Common myeloid progenitor, CD34-positive (primary cell): ENCODE measurements around the gene SDC1.

Experiments used
- CTCF ChIA-PET: fragments of 350-600 bp; sonication (Branson Sonifier 250); formaldehyde crosslinking; loops from one replicate; lab custom pipeline; 2021; ENCODE audit warnings: antibody characterized with exemption; lab: Charles Lee
- POLR2A ChIA-PET: fragments of 350-600 bp; sonication (Branson Sonifier 250); formaldehyde crosslinking; loops from one replicate; lab custom pipeline; 2021; ENCODE audit warnings: antibody characterized with exemption; lab: Charles Lee
- DNase-seq, 3 donors: peaks; one replicate each; pipeline versions ENCODE4 v3.0.0 to v3.0.0-alpha.2; 2013
- H3K27ac ChIP-seq, 2 experiments: 1 replicate in 1 of 2; 2 replicates in 1 of 2; pipeline ENCODE4 v1.7.0; 2013; ENCODE audit warnings: inconsistent platforms in 2 of 2, low read length in 2 of 2, mild to moderate bottlenecking in 2 of 2, low read depth in 1 of 2, moderate library complexity in 1 of 2; ENCODE audit not compliant: severe bottlenecking in 2 of 2, insufficient read depth in 1 of 2, poor library complexity in 1 of 2
- H3K27me3 ChIP-seq, 5 experiments: replicated peaks in 2 of 5; 1 replicate in 3 of 5; 2 replicates in 2 of 5; pipeline versions ENCODE4 v1.6.1 to v1.7.0; 2013; ENCODE audit warnings: low read length in 4 of 5, mild to moderate bottlenecking in 2 of 5, moderate library complexity in 2 of 5, inconsistent platforms in 1 of 5; ENCODE audit not compliant: insufficient read depth in 5 of 5, control insufficient read depth in 4 of 5
- H3K36me3 ChIP-seq, 4 experiments: 1 replicate in 2 of 4; 2 replicates in 2 of 4; pipeline versions ENCODE4 v1.6.1 to v1.7.0; 2013; ENCODE audit warnings: low read length in 3 of 4, control low read depth in 1 of 4, mild to moderate bottlenecking in 1 of 4; ENCODE audit not compliant: control insufficient read depth in 4 of 4, insufficient read depth in 4 of 4
- H3K4me1 ChIP-seq, 4 experiments: 1 replicate in 3 of 4; 2 replicates in 1 of 4; pipeline versions ENCODE4 v1.6.1 to v1.7.1; 2013; ENCODE audit warnings: low read length in 3 of 4, mild to moderate bottlenecking in 3 of 4, control low read depth in 1 of 4, inconsistent platforms in 1 of 4, moderate library complexity in 1 of 4; ENCODE audit not compliant: control insufficient read depth in 4 of 4, insufficient read depth in 4 of 4; ENCODE audit errors: control extremely low read depth in 1 of 4
- H3K4me3 ChIP-seq, 7 experiments: 1 replicate in 4 of 7; 2 replicates in 3 of 7; pipeline versions ENCODE4 v1.5.1 to v1.7.0; 2013; ENCODE audit warnings: mild to moderate bottlenecking in 7 of 7, low read length in 6 of 7, moderate library complexity in 6 of 7, inconsistent platforms in 2 of 7, low read depth in 2 of 7, control low read depth in 1 of 7; ENCODE audit not compliant: insufficient read depth in 4 of 7, control insufficient read depth in 1 of 7; ENCODE audit errors: extremely low read depth in 1 of 7
- H3K9me3 ChIP-seq, 5 experiments: 1 replicate in 4 of 5; 2 replicates in 1 of 5; pipeline versions ENCODE4 v1.6.1 to v1.7.1; 2013; ENCODE audit warnings: low read length in 4 of 5, mild to moderate bottlenecking in 2 of 5, inconsistent platforms in 1 of 5, low read depth in 1 of 5, moderate library complexity in 1 of 5; ENCODE audit not compliant: control insufficient read depth in 4 of 5, insufficient read depth in 2 of 5; ENCODE audit errors: control extremely low read depth in 1 of 5
- WGBS: methylation state at CpG from one replicate; pipeline ENCODE4 v1.1.5; 2013; ENCODE audit not compliant: insufficient coverage; 5-methylcytosine and 5-hydroxymethylcytosine counted together

SDC1 gene

GRCh38 chr2:20168727-20169696 lies 55.9 kb downstream of the SDC1 start:
- Histone ChIP-seq H3K4me1 (peaks cover 0 to 15% (median 11%) of the 10 kb centered on the region in 4 experiments), H3K27me3 (no peaks in the 10 kb centered on the region), H3K9me3 (no peaks in the 10 kb centered on the region), H3K4me3 (no peak overlapping the region), H3K27ac (no peak overlapping the region), H3K36me3 (no peaks in the 10 kb centered on the region)
- ChIA-PET CTCF (interaction anchor here (1.1 kb wide), 2 partner anchors 29 to 157 kb away, joined by 3 read pairs; no protein-coding TSS in a partner anchor), POLR2A (no interaction called here)
- WGBS: 94% methylated on average over 22 of the region's 26 CpGs
- no peak for DNase-seq

GRCh38 chr2:20168048-20168726 lies 56.7 kb downstream of the SDC1 start:
- Histone ChIP-seq H3K4me3 (no peak overlapping the region), H3K36me3 (no peaks in the 10 kb centered on the region), H3K4me1 (peaks cover 0 to 15% (median 11%) of the 10 kb centered on the region in 4 experiments), H3K27me3 (no peaks in the 10 kb centered on the region), H3K9me3 (no peaks in the 10 kb centered on the region), H3K27ac (no peak overlapping the region)
- ChIA-PET POLR2A (no interaction called here), CTCF (interaction anchor here (1.1 kb wide), 1 partner anchor 30 kb away, joined by 3 read pairs; no protein-coding TSS in a partner anchor)
- 98% methylated on average over 16 of the region's 17 CpGs for WGBS
- no peak for DNase-seq

- CTCF ChIA-PET: no interaction called here
- DNase-seq: no peak
- H3K27ac ChIP-seq: no peak overlapping the region
These were observed 57.6 kb downstream of the SDC1 start for GRCh38 chr2:20167356-20167755.

GRCh38 chr2:20165677-20166509 lies 59.0 kb downstream of the SDC1 start:
- CTCF ChIA-PET: no interaction called here
- H3K4me1 ChIP-seq: peaks cover 0 to 15% (median 11%) of the 10 kb centered on the region in 4 experiments
- no peak overlapping the region for H3K4me3 ChIP-seq
- no peak overlapping the region for H3K27ac ChIP-seq
- POLR2A ChIA-PET: no interaction called here
- no peaks in the 10 kb centered on the region for H3K9me3 ChIP-seq
- WGBS: 92% methylated on average over 6 of the region's 9 CpGs
- H3K27me3 ChIP-seq: no peaks in the 10 kb centered on the region
- H3K36me3 ChIP-seq: no peaks in the 10 kb centered on the region
- DNase-seq: peak in 2 of 3 donors; percentile 21 to 41

More at GRCh38 chr2:20167356-20167755, 57.6 kb downstream of the SDC1 start:
- peaks cover 0 to 15% (median 11%) of the 10 kb centered on the region in 4 experiments for H3K4me1 ChIP-seq
- H3K9me3 ChIP-seq: no peaks in the 10 kb centered on the region
- no peaks in the 10 kb centered on the region for H3K27me3 ChIP-seq
- POLR2A ChIA-PET: no interaction called here
- no peak overlapping the region for H3K4me3 ChIP-seq
- H3K36me3 ChIP-seq: no peaks in the 10 kb centered on the region
- 92% methylated on average over 3 of the region's 4 CpGs for WGBS

- no peaks in the 10 kb centered on the region for H3K36me3 ChIP-seq
- peaks cover 0 to 13% (median 11%) of the 10 kb centered on the region in 4 experiments for H3K4me1 ChIP-seq
- no peak overlapping the region for H3K4me3 ChIP-seq
- peak; percentile 13 to 76 (median 55) for DNase-seq
- no peak overlapping the region for H3K27ac ChIP-seq
- H3K9me3 ChIP-seq: no peaks in the 10 kb centered on the region
- WGBS: 100% methylated on average over 2 of the region's 3 CpGs
- ChIA-PET POLR2A (no interaction called here), CTCF (no interaction called here)
- H3K27me3 ChIP-seq: no peaks in the 10 kb centered on the region
These were observed 60.0 kb downstream of the SDC1 start for GRCh38 chr2:20164734-20165478.

GRCh38 chr2:20164061-20164733 lies 60.7 kb downstream of the SDC1 start:
- ChIA-PET POLR2A (no interaction called here), CTCF (no interaction called here)
- Histone ChIP-seq H3K36me3 (no peaks in the 10 kb centered on the region), H3K27ac (no peak overlapping the region), H3K27me3 (no peaks in the 10 kb centered on the region), H3K4me1 (peaks cover 0 to 13% (median 11%) of the 10 kb centered on the region in 4 experiments), H3K4me3 (no peak overlapping the region), H3K9me3 (no peaks in the 10 kb centered on the region)
- peak in 1 of 3 donors; percentile 34 for DNase-seq
- WGBS: 91% methylated on average over 7 of the region's 10 CpGs
